ENCODE results near the gene CXCL5. TPM values are rescaled to one million over a fixed set of nuclear protein-coding genes. Genes with fewer than 3 reads are reported as not detected.

The CXCL5 gene
- total and polyA plus RNA-seq, 10 of the 15 experiments (the other 5 are each of a cell fraction or from before 2014, with no cell fraction given), result not detected

DNA sequence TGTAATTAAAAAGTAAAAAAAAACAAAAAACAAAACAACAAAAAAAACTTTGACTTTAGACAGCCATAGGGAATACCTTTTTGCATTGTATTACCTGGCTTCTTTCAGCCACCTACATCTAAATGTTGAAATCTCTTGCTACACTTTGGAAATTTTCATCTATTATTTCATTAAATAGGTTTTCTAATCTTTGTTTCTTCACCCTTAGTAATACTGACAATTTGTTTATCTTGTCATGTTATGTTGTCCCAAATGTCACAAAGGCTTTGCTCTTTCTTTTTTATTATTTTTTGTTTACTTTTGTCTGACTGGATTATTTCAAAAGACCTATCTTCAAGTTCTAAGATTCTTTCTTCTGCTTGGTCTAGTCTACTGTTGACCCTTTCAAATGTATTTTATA is 24.1 kb downstream of the CXCL5 start:
- BruUV-seq (replicated peaks), result no TSS peak
- FAIRE-seq (no peak), ATAC-seq (no peak), DNase-seq (ENCODE audit: low read depth, low spot score) (no peak)
- Histone ChIP-seq H3K9ac (ENCODE audit: control insufficient read depth, insufficient read depth, low read length) (no peak overlapping the region), H3K36me3 (ENCODE audit: control insufficient read depth in 2 of 2, insufficient read depth in 2 of 2, low read length in 1 of 2) (no peaks in the 10 kb centered on the region), H3K4me3 (no peak overlapping the region), H2AFZ (ENCODE audit: control insufficient read depth, low read depth, low read length) (no peak overlapping the region), H3K4me1 (ENCODE audit: control insufficient read depth, insufficient read depth, low read length) (no peaks in the 10 kb centered on the region), H3K4me2 (ENCODE audit: control insufficient read depth, insufficient read depth) (no peak overlapping the region), H4K20me1 (ENCODE audit: control insufficient read depth, insufficient read depth) (no peaks in the 10 kb centered on the region), H3K27me3 (replicated peaks in 1 of 2; ENCODE audit: control insufficient read depth in 2 of 2, insufficient read depth in 2 of 2, low read length in 1 of 2) (no peaks in the 10 kb centered on the region), H3K9me3 (replicated peaks; ENCODE audit: control insufficient read depth, insufficient read depth, low read length) (no peaks in the 10 kb centered on the region), H3K27ac (ENCODE audit: control insufficient read depth, insufficient read depth) (no peak overlapping the region), H3K79me2 (ENCODE audit: control insufficient read depth, insufficient read depth, low read length) (no peaks in the 10 kb centered on the region)
- SMC1A ChIA-PET (ENCODE audit: uncharacterized antibody, unreplicated experiment), result no interaction called here
- no peak for TF ChIP-seq EGR1 (IDR thresholded peaks at IDR 0.05; ENCODE audit: borderline replicate concordance in 1 of 2, low read depth in 2 of 2, low read length in 2 of 2)
- TF ChIP-seq POLR2AphosphoS2 (IDR thresholded peaks at IDR 0.05; ENCODE audit: low read depth, low read length), result no peak
- TF ChIP-seq EP300 (IDR thresholded peaks at IDR 0.05; ENCODE audit: borderline replicate concordance in 1 of 2, control insufficient read depth in 1 of 2, low read depth in 2 of 2, low read length in 2 of 2), result no peak
- no peak for TF ChIP-seq ZNF217 (IDR thresholded peaks at IDR 0.05)
- no peak for TF ChIP-seq KLF5 (IDR thresholded peaks at IDR 0.05; ENCODE audit: partially characterized antibody)
- TF ChIP-seq NBN (IDR thresholded peaks at IDR 0.05), result no peak
- TF ChIP-seq JUND (IDR thresholded peaks at IDR 0.05; ENCODE audit: low read depth, low read length), result no peak
- TF ChIP-seq RAD51 (IDR thresholded peaks at IDR 0.05), result no peak
- no peak for TF ChIP-seq PML (IDR thresholded peaks at IDR 0.05; ENCODE audit: low read length)
- TF ChIP-seq FOS (IDR thresholded peaks at IDR 0.05; ENCODE audit: borderline replicate concordance, extremely low read depth, insufficient read length), result no peak
- TF ChIP-seq FOXK2 (IDR thresholded peaks at IDR 0.05), result no peak
- TF ChIP-seq HDAC6 (IDR thresholded peaks at IDR 0.05; ENCODE audit: unreplicated experiment), result no peak
- intact Hi-C loops (cut with micrococcal nuclease; ENCODE audit: unreplicated experiment) (no loop called here), in situ Hi-C loops (cut with MboI) (no loop called here)
- CTCF ChIA-PET, result interaction anchor here (0.6 kb wide), 1 partner anchor 1494 kb away, joined by 3 read pairs; no protein-coding TSS in a partner anchor
- RAD21 ChIA-PET (ENCODE audit: unreplicated experiment), result no interaction called here
- POLR2A ChIA-PET, result no interaction called here

Measured in GM12878 (cell line).